ENCODE data around the gene TMA7.
"Not testable (repeated sequence)": the region's sequence is repeated elsewhere in the genome, so short reads cannot be mapped to it uniquely, and the experiment has no call there.

Gene TMA7

DNA sequence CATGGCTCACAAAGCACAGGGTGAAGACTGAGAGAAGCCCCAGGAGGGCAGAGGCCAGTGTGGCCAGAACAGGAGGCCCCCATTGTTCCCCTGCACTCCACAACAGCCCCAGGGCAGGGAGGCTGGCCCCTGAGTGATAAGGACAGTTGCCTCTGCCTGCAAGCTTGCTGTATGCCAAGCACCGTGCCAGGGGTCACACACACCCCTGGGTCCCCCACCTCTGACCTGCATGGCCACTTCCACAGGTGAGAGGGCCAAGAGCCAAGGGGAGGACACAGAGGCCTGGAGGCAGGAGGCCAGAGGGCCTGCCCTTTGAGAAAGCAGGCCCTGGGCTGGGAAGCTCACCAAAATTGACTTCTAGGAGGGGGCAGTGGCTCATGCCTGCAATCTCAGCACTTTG lies 30.2 kb downstream of the TMA7 start:
- no peak for DNase-seq

DNA sequence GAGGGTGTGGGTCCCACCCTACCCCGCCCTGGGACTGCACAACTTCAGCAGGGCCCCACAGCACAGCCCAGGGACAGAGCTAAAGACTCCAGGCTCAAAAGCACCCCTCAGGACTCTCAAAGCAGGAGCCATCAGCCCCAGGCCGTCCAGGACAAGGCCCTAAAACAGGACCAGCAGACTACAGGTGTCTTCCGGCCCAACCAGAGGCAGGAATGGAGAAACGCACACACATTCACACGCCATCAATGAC lies 32.5 kb downstream of the TMA7 start:
- peak in 1 of 2 experiments; percentile 10 for DNase-seq

DNA sequence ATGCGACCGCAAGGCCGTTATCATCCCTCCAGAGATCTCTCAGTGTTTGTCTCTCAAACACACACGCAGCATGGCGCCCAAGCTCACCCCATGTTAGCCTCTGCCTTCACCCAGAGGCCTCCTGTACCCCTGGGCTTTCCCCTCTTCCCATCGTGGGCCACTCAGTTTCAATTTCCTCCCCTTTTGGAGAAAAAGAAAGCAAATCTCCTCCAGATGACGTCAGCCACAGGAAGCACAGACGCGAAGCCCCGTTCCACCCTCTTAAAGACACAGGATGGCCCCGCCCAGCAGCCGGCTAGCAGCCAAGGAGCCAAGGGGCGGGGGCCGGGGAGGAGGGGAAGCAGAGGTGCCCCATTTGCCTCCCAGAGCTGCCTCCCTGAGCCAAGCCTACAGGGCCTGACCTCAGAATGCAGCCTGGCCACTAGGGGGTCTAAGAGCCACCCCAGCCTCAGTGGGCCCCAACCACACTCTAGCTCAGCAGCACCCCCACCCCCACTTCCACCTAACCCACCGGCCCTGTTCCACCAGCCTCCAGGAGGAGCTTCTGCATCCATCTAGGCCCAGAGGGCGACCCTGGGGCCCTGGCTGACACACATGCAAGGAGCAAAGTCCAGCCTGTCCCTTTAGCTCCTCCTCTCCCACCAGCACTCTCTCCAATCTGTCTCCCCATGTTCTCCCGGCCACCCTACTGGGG lies 33.0 kb downstream of the TMA7 start:
- peak; percentile 93 for DNase-seq

DNA sequence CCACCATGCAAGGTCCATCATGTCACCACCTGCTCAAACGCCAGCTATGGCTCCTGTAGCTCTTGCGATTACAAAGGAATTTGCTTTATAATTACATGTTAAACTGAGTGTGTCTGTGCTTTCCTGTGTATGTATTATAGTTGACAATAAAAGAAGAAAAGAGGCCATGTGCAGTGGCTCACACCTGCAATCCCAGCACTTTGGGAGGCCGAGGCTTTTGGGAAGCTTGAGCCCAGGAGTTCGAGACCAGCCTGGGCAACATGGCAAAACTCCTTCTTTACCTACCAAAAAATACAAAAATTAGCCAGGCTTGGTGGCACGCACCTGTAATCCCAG lies 33.5 kb downstream of the TMA7 start:
- no peak for DNase-seq

DNA sequence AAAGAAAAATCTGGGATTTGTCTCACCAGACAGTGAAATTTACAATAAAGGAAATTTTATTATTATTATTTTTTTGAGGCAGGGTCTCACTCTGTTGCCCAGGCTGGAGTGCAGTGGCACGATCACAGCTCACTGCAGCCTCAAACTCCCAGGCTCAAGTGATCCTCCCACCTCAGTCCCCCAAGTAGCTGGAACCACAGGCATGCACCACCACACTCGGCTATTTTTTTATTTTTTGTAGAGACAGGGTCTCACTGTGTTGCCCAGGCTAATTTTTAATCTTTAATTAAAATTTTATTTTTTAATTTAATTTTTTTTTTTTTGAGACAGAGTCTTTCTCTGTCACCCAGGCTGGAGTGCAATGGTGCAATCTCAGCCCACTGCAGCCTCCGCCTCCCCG lies 34.0 kb downstream of the TMA7 start:
- not testable (repeated sequence) for DNase-seq

DNA sequence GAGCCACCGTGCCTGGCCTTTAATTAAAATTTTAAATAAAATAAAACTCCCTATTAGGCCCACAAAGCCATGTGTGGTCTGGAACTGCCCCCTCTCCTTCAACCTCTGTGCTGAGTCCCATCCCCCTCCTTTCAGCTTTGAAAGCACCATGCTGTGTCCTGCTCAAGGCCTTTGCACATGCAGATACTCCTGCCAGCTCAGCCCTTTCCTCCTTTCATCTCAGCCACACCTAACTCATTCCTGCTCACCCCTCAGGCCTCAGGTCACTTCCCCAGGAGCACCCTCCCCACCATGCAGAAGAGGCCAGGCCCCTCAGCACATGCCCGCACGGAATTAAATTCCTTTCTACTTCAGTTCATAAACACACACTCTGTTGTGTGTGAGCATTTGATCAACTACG lies 34.6 kb downstream of the TMA7 start:
- DNase-seq: no peak

DNA sequence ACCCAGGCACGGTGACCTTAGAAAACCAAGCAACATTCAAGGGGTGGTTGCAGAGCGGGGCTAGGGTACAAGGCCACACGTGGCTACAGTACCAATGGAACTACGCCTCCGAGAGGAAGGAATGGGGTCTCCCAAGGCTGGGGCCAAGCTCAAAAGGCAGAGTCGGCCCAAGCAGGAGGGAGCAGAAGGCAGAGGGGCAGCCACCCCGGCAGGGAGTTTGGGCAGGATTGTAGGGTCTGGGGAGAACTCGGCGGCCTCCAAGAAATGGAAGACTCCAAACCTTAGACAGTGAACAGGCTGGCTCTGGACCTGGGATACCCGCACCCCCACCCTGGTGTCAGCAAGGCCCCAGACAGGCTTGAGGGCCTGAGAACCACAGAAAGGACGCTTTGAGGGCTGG lies 35.1 kb downstream of the TMA7 start:
- no peak for DNase-seq

DNA sequence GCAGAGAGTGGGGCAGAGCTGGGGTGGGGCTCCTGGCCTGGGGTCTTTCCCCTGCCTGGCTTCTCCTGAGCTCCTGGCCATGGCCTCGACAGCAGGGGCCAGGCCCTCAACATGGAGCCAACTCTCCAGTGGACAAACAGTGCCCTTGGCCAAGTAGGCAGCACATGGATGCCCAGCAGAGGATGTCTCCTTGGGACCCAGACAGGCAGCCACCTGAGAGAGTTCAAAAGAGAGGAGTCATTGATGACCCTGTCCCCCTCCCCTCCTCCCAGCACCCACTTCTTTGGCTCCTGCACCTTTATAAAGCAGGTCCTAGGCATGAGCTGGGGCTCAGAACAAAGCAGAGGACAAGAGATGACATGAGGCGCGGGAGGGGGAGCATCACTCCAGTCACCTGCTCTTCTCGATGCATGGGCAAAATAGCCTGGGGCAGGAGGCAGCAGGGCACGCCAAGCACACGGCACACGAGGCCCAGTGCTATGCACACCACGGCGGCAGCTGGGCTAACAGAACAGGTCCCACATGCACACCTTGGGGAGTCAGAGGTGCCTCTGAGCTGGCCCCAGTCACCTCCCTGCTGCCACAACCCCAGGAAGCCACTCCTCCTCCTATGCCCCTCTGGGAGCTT lies 36.5 kb downstream of the TMA7 start:
- DNase-seq: no peak

DNA sequence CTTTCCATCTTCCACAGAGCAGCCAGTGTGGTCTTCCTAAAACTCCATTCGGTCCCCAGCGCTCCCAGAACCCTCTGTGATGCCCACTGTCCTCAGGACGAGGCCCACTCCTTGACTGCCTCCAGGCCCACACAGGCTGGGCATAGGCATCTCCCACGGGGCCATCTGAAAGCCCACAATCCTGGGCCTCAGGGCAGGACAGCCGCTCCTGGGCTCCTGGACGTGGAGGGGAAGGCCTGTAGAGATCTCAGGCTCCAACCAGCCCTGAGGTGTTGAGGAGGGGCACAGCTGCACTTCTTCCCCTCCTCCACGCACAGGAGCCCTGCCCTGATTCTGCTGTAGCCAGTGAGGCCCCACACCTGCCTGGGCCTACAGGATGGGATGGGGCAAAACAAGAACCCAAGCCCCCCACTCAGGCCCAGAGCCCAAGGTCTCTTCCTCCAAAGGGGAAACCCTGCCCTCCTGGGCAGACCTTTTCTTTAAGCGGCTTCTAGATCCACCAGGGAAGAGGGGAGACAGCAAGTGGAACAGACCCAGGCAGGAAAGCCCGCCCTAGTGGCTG lies 38.0 kb downstream of the TMA7 start:
- DNase-seq: no peak

DNA sequence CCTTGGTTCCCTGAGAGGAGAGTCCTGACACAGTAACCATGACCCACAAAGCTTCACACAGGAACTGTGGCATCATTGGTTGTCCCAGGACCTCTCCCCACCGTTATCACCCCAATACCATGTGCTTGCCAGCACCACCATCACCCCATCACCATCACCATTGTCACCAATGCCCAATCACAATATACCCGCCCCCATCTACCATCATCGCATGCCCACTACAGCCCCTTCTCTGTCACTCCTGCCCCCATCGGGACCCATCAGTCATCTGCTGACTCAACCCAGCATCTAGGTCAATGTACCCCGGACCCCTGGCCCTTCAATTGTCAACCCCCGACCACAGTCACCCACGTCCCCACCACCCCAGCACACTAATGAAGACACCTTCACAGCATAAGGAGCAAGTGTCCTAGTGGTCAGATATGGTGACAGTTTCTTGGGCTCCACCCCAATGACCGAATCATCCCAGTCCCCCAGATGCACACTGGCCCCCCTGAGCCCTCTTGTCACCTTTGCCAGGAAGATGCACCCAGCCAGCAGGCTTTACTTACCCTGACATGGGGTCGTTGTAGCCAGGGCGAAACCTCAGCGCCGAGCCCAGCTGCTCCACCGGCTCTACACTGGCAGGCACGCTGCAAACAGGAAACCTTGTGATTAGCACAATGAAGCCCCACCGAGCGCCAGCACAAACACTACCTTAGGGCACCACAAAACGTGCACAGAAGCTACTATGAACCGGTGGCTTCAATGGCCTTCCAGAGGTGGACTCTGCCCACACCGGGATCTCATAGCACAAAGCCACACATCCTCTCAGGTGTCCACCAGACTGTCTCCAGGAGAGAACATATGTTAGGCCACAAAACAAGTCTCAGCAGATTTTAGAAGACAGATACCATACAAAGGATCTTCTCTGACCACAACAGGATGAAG lies 38.8 kb downstream of the TMA7 start:
- peak; percentile 42 to 48 for DNase-seq

DNA sequence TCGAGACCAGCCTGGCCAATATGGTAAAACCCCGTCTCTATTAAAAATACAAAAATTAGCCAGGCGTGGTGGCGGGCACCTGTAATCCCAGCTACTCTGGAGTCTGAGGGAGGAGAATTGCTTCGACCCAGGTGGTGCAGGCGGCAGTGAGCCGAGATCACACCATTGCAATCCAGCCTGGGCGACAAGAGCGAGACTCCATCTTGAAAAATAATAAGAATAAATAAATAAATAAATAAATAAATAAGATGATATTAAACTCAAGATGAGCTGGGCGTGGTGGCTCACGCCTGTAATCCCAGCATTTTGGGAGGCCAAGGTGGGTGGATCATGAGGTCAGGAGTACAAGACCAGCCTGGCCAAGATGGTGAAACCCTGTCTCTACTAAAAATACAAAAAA lies 40.8 kb downstream of the TMA7 start:
- not testable (repeated sequence) for DNase-seq

DNA sequence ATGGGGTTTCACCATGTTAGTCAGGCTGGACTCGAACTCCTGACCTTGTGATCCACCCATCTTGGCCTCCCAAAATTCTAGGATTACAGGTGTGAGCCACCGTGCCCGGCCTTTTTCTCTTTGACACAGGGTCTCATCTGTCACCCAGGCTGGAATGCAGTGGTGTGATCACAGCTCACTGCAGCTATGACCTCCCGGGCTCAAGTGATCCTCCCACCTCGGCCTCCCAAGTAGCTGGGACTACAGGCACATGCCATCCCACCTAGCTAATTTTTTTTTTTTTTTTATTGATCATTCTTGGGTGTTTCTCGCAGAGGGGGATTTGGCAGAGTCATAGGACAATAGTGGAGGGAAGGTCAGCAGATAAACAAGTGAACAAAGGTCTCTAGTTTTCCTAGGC lies 42.8 kb downstream of the TMA7 start:
- DNase-seq: not testable (repeated sequence)

DNA sequence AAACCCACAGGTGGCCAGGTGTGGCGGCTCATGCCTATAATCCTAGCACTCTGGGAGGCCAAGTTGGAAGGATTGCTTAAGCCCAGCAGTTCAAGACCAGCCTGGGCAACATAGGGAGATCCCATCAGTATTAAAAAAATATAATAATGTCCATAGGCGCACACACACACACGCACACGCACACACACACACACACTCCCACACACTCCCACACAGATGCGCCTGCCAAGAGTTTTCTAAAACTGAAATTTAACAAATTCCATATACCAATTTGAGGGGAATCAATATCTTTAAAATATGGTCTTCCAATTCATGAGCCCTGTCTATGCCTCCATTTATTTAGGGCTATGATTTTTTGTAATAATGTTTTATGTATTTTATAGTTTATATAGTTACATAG lies 46.9 kb downstream of the TMA7 start:
- DNase-seq: no peak

DNA sequence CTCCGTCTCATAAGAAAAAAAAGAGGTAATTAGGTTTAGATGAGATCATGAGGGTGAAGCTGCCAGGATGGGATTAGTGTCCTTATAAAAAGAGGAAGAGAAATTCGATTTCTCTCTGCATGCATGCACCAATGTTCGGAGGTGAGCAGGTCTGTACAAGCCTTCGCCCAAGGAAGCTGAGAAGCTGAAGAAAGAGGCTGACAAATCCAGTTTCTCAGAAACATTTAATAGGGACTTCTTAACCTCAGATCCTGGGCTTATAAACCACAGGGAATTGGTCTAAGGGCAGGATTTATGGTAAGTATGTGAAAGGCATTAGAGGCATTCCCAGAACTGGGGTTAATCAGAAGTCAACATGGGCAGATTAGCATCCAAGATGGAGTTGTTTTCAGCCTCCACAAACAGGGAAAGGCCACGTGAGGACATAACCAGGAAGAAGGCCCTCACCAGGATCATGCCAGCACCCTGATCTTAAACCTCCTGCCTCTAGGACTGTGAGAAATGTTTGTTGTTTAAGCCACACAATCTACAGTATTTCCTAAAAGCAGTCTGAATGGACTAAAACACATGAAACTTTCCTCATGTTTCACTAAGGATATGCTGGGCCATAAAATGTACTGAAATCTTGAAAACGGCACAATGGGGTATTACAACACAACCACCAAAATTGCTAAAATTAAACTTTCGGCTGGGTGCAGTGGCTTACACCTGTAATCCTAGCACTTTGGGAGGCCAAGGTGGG lies 52.6 kb downstream of the TMA7 start:
- no peak for DNase-seq

DNA sequence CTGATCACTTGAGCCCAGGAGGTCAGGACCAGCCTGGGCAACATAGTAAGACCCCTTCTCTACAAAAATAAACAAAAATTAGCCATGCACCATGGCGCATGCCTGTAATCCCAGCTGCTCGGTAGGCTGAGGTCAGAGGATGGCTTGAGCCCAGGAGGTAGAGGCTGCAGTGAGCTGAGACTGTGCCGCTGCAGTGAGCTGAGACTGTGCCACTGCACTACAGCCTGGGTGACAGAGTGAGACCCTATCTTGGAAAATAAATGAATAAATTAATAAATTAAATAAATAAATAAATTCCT lies 53.1 kb downstream of the TMA7 start:
- no peak for DNase-seq

Measured in activated CD4-positive, alpha-beta T cell treated with anti-CD3 and anti-CD28 coated beads, Interleukin-2, amount 50 U/mL, for 4 hours (primary cell).